Measurements from ENCODE around the gene MEGF8.

Gene MEGF8

DNA sequence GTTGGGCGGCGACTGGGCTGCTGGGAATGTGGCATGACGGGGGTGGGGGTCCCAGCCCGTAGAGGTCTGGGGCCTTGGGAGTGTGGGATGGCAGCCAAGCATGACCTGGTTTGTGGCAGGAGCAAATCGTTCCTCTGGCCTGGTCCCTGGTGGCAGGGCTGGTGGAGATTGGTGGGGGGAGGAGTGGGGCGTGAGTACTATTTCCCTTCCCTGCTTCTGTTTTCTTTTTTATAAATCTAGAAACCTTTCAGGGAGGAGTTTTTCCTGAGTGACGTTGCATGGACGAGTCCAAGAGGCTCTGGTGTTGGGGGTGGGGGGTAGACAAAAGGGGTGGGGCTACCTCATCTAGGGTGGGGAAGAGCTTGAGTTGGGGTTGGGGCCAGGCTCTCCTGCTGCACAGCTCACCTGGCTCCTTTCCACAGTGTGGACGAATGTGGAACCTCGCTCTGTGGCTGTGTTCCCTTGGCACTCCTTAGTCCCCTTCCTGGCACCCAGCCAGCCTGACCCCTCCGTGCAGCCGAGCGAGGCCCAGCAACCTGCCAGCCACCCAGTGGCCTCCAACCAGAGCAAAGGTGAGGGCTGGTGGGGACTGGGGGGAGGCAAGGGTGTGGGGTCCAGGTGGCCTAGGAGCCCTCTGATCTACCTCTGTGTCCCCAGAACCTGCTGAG, 39.0 kb upstream of the MEGF8 start:
- TF ChIP-seq, protein P1, sequence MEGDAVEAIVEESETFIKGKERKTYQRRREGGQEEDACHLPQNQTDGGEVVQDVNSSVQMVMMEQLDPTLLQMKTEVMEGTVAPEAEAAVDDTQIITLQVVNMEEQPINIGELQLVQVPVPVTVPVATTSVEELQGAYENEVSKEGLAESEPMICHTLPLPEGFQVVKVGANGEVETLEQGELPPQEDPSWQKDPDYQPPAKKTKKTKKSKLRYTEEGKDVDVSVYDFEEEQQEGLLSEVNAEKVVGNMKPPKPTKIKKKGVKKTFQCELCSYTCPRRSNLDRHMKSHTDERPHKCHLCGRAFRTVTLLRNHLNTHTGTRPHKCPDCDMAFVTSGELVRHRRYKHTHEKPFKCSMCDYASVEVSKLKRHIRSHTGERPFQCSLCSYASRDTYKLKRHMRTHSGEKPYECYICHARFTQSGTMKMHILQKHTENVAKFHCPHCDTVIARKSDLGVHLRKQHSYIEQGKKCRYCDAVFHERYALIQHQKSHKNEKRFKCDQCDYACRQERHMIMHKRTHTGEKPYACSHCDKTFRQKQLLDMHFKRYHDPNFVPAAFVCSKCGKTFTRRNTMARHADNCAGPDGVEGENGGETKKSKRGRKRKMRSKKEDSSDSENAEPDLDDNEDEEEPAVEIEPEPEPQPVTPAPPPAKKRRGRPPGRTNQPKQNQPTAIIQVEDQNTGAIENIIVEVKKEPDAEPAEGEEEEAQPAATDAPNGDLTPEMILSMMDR (IDR thresholded peaks at IDR 0.05; ENCODE audit: extremely low read depth, insufficient read depth, missing control alignments), result no peak
- peak; percentile 55 for DNase-seq (ENCODE audit: low spot score)
- in situ Hi-C loops (cut with MboI; ENCODE audit: low pct_unique_long_range_greater_than_20kb, low sequenced_read_pairs, unreplicated experiment), result loop anchor here (25.0 kb wide), 1 partner anchor 174 kb away; no protein-coding TSS in a partner anchor

DNA sequence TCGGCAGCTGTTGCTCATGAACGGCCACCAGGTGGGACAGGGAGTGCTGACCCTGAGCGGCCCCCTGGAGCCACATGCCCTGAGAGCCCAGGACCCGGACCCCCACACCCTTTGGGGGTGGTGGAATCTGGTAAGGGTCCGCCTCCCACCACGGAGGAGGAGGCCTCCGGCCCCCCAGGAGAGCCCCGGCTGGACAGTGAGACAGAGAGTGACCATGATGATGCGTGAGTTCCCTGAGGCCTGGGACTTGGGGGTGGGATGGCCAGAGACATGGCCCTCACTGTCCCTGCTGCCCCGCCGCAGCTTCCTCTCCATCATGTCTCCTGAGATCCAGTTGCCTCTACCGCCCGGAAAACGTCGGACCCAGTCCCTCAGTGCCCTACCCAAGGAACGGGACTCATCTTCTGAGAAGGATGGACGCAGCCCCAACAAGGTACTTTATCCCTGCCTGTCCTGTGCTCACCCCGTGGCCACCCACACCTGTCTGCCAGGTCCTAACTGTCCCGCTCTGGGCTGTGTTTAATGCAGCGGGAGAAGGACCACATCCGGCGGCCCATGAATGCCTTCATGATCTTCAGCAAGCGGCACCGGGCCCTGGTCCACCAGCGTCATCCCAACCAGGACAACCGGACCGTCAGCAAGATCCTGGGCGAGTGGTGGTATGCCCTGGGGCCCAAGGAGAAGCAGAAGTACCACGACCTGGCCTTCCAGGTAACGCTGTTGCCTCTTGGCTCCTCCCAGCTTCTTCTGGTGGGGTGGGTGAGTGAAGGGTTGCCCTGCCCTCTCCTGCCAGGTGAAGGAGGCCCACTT, 38.2 kb upstream of the MEGF8 start:
- TF ChIP-seq, protein P1 (IDR thresholded peaks at IDR 0.05; ENCODE audit: extremely low read depth, insufficient read depth, missing control alignments), result no peak
- no peak for DNase-seq (ENCODE audit: low spot score)
- in situ Hi-C loops (cut with MboI; ENCODE audit: low pct_unique_long_range_greater_than_20kb, low sequenced_read_pairs, unreplicated experiment), result loop anchor here (25.0 kb wide), 1 partner anchor 175 kb away; no protein-coding TSS in a partner anchor

DNA sequence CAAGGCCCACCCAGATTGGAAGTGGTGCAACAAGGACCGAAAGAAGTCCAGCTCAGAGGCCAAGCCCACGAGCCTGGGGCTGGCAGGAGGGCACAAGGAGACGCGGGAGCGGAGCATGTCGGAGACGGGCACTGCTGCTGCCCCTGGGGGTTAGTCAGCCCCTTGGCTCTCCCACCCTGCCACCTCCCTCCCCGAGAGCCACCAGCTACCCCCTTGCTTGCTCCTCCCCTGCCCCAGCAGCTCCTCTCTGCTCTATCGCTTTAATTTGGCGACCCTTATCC, 37.7 kb upstream of the MEGF8 start:
- no peak for DNase-seq (ENCODE audit: low spot score)
- in situ Hi-C loops (cut with MboI; ENCODE audit: low pct_unique_long_range_greater_than_20kb, low sequenced_read_pairs, unreplicated experiment), result loop anchor here (25.0 kb wide), 1 partner anchor 175 kb away; no protein-coding TSS in a partner anchor
- TF ChIP-seq, protein P1 (IDR thresholded peaks at IDR 0.05; ENCODE audit: extremely low read depth, insufficient read depth, missing control alignments), result no peak

DNA sequence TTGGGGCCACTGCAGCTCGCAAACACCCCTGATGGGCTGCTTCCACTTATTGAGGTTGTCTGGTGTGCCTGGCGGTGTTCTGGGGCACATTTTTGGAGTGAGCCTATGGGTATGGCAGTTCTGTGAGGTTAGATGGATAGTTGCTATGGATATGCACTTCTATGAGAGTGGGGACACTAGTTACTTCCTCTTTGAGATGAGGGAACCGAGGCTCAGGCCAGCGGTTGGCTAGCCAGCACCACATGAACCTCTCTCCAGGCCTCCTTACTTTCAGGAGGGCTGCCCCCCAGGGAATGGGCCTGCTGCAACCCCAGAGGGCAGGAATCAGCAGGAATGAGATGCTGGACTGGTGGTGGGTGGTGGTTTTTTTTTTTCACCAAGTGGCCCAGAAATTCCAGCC, 37.0 kb upstream of the MEGF8 start:
- TF ChIP-seq, protein P1 (IDR thresholded peaks at IDR 0.05; ENCODE audit: extremely low read depth, insufficient read depth, missing control alignments), result no peak
- no peak for DNase-seq (ENCODE audit: low spot score)
- in situ Hi-C loops (cut with MboI; ENCODE audit: low pct_unique_long_range_greater_than_20kb, low sequenced_read_pairs, unreplicated experiment), result loop anchor here (25.0 kb wide), 1 partner anchor 176 kb away; no protein-coding TSS in a partner anchor

DNA sequence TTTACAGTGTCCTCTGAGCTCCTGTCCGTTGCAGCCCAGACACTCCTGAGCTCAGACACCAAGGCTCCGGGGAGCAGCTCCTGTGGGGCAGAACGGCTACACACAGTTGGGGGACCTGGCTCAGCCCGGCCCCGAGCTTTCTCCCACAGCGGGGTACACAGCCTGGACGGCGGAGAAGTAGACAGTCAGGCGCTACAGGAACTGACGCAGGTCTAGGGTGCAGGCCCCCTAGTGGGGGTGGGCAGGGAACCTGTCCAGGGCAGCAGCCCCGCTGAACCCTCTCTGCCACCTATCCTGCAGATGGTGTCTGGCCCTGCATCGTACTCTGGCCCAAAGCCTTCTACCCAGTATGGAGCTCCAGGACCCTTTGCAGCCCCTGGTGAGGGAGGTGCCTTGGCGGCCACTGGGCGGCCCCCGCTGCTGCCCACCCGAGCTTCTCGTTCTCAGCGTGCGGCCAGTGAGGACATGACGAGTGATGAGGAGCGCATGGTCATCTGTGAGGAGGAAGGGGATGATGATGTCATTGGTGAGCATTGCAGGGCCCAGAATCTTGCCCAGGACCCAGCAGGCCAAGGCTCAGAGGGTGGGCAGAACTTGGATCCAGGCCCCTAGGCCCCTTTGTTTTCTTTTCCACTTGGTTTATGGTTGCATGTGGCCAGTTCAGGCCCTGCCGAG, 36.4 kb upstream of the MEGF8 start:
- in situ Hi-C loops (cut with MboI; ENCODE audit: low pct_unique_long_range_greater_than_20kb, low sequenced_read_pairs, unreplicated experiment), result loop anchor here (25.0 kb wide), 1 partner anchor 177 kb away; no protein-coding TSS in a partner anchor
- TF ChIP-seq, protein P1 (IDR thresholded peaks at IDR 0.05; ENCODE audit: extremely low read depth, insufficient read depth, missing control alignments), result no peak
- no peak for DNase-seq (ENCODE audit: low spot score)

DNA sequence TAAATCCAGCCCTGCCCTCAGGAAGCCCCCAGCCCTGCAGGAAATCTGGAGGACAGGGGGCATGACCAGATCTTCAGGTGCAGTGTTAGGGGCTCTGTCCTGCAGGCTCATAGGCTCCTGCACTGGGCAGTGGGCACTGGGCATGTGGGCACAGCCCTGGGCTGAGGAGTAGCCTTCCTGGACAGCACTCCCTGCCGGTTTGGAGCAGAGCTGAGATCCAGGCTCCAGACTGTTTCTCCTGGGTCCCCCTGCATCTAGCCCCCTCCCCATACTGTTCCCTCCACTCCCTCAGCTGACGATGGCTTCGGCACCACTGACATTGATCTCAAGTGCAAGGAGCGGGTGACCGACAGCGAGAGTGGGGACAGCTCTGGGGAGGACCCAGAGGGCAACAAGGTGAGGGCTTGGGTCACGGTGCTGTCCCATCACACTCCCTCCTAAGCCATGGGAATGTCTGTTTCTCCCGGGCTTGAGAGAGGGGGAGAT, 35.8 kb upstream of the MEGF8 start:
- DNase-seq (ENCODE audit: low spot score), result no peak
- in situ Hi-C loops (cut with MboI; ENCODE audit: low pct_unique_long_range_greater_than_20kb, low sequenced_read_pairs, unreplicated experiment), result loop anchor here (25.0 kb wide), 1 partner anchor 177 kb away; no protein-coding TSS in a partner anchor
- TF ChIP-seq, protein P1 (IDR thresholded peaks at IDR 0.05; ENCODE audit: extremely low read depth, insufficient read depth, missing control alignments), result no peak
